GM19468 (cell line): ENCODE measurements around the gene TIGD3.

Source experiments
- ATAC-seq: cut with Tn5 transposase; IDR thresholded peaks from one replicate; pipeline ENCODE4 v1.9.1; 2021; ENCODE audit warnings: mild to moderate bottlenecking, moderate library complexity, moderate number of reproducible peaks; ENCODE audit not compliant: unreplicated experiment; ENCODE audit errors: extremely low read depth

Gene TIGD3

DNA sequence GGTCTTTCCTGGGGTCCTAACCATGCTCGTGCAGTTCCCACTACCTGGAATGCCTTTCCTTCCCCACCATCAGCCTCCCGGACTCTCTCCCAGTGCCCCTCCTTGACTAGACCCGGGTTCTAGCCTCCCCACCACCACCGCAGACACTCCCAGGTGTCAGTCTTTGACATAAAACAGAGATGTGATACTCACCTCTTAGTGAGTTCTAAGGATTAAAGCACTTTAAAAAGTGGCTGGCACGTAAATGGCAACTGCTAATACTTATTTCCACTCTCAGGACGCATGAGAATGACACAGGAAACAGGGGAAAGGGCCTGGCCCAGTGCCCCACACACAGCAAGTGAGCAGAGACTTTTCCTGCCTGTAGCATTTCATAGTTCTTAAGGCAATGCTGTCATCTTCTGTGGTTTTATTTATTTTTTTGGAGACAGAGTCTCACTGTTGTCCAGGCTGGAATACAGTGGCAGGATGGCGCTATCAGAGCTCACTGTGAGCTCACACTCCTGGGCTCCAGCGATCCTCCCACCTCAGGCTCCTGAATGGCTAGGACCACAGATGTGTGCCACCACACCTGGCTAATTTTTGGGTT is 29.8 kb downstream of the TIGD3 start:
- ATAC-seq, result no peak

DNA sequence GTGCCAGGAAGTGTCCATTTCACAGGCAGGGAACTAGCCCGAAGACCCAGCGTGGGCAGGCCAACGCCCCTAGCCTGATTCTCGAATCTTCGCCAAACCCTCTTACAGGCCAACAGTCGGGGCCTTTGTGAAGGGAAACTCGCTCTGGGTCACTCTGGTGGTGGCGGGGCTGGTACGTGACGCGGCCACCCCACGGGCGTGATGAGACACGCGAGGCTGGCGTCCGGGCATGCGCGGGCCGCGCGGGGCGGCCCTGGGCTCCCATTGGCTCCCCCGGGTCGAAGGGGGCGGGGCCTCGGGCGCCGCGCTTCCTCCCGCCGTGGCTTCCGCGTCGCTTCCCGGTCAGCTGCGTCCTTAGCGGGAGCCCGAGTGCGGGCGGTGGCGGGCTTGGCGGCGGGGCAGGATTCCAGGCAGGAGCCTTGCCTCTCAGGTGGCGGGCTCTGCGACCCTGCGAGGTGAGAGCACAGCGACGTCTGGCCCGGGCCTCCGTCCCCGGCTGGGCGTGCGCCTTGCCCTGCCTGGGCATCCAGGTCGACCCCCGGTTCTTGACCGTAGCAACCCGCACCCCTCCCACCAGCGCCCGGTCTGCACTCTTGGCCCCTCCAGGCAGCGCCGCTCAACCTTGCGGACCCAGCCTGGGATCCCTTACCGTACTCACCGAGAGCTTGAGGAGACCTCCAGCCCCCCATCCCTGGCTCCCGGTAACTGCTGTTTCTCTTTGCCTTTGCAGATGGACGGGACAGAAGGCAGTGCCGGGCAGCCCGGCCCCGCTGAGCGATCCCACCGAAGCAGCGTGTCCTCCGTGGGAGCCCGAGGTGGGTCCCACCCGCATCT is 32.0 kb downstream of the TIGD3 start, which contains the start of gene FRMD8:
TSS of gene FRMD8 (plus strand) at position 331 of the 834 bp plus-strand sequence. CDS start at position 731, 400 bp downstream.
- no peak for ATAC-seq

DNA sequence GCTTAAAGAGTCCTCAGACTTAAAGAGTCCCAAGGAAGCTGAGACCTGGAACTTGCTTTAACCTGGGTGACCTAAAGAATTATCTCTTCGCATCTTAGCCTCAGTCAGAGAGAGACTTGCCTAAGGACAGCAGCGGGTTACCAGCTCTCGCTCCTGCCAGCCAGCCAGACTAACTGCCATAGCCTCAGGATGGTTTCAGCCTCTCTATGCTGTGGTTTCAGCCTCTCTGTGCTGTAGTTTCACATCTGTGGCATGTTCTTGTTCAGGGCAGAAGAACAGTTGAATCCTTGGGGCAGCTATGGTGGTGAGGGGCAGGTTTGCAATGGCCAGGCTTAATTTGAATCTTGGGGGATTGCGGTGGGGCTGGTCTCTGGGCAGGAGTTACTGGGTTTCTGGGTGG is 34.2 kb downstream of the TIGD3 start:
- ATAC-seq, result no peak

GRCh38 chr11:65389294-65389980 is 34.9 kb downstream of the TIGD3 start:
- no peak for ATAC-seq

GRCh38 chr11:65390099-65390941 is 35.8 kb downstream of the TIGD3 start:
- ATAC-seq, result no peak

DNA sequence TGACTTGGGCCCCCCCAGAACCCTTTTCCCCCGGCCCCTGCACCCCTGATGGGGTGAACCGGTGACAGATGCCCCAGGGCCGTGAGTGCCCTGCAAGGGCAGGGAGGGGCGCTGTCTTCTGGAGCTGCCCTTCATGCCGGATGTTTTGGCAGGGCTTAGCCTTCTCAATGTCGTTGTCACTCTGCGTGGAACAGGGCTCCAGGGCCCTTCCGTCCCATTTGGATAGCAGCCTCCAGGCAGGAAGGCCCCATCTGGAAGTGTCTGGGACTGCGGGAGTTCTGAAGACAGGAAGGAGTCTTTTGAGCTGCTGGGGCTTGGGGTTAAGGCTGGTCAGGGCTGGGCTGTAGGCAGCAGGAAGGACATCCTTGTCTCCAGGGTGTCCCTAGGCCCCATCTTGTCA is 36.4 kb downstream of the TIGD3 start:
- ATAC-seq, result no peak

GRCh38 chr11:65392186-65392829 is 37.8 kb downstream of the TIGD3 start:
- ATAC-seq, result no peak

DNA sequence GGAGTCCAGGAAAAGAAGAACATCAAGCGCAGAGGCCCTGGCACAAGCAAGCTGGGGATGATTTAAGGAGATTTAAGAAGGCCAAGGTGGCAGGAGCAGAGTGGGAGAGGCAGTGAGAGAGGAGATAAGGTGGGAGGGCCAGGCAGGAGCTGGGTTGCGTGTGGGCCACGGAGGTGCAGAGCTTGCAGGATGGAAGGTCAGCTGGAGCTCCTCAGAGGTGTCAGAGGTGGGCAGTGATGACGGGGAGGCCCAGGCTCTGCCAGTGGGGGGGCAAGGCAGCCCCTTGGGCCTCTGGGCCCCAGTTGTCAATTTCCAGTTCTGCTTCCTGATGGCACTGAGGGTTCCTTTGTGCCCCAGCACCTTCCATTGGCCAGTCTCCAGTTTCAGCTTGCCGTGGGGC is 38.3 kb downstream of the TIGD3 start:
- ATAC-seq, result no peak

- ATAC-seq, result no peak
These were observed 39.0 kb downstream of the TIGD3 start for GRCh38 chr11:65393513-65394079.

GRCh38 chr11:65394125-65394536 is 39.6 kb downstream of the TIGD3 start:
- ATAC-seq, result no peak

DNA sequence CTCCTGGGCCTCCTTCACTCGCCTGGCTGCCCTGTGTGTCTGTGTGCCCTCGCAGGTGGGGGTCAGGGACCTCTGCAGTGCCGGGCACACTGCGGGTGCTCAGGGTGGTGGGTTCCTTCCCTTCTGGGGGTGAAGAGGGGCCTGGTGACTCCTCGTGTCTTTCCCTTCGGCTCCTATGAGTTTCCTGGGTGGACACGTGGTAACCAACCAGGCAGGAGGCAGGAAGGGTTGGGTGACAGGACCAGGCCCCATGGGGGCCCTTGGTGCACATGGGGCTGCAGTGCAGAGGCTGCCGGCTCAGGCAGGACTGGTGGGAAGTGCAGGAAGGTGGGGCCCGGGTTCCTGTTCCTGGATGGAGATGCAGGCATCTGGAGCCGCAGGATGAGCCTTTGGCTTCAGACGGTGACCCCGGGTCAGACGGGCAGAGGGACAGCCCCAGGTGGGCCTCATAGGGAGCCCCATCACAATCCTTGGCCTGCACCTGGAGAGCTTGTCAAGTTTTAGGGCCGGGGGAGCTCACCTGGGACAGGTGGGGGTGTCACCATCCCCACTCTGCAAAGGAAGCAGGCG is 41.5 kb downstream of the TIGD3 start:
- no peak for ATAC-seq

GRCh38 chr11:65396769-65397745 is 42.5 kb downstream of the TIGD3 start:
- ATAC-seq, result no peak

GRCh38 chr11:65398362-65398910 is 43.9 kb downstream of the TIGD3 start:
- ATAC-seq, result no peak

DNA sequence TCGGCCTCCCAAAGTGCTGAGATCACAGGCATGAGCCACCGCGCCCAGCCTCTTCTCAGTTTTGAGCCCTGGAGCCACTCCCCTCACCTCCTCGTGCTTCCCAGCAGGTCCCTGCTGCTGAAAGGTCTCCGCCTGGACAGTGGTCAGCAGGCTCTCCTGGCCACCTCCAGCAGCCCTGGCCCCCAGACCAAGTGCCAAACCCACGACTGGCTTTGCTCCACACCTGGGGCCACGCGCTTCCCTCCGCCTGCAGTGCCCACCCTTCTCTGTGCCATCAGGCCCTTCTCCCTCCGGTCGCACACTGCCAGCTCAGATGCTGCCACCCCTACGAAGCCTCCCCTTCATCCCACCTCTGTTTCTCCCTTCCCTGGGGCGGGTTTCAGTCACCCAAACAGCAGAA is 44.7 kb downstream of the TIGD3 start:
- ATAC-seq, result no peak

DNA sequence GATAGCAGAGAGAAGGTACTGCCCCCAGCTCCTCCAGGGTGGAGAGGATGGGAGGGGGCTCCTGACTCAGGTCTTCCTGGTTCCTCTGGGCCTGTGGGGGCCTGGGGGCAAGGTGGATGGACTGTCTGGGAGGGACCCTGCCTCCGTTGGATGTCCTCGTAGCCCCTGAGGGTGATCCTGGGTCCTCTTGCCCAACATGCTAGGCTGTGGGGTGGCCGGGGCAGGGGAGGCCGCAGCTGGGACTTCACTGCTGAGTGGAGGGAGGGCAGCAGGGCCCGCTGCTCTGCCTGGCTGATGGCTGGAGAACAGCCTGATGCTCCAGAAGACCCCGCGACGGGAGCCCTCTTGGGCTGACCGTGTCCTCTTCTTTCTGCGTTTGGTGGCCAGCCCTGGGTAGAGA is 45.3 kb downstream of the TIGD3 start:
- no peak for ATAC-seq

DNA sequence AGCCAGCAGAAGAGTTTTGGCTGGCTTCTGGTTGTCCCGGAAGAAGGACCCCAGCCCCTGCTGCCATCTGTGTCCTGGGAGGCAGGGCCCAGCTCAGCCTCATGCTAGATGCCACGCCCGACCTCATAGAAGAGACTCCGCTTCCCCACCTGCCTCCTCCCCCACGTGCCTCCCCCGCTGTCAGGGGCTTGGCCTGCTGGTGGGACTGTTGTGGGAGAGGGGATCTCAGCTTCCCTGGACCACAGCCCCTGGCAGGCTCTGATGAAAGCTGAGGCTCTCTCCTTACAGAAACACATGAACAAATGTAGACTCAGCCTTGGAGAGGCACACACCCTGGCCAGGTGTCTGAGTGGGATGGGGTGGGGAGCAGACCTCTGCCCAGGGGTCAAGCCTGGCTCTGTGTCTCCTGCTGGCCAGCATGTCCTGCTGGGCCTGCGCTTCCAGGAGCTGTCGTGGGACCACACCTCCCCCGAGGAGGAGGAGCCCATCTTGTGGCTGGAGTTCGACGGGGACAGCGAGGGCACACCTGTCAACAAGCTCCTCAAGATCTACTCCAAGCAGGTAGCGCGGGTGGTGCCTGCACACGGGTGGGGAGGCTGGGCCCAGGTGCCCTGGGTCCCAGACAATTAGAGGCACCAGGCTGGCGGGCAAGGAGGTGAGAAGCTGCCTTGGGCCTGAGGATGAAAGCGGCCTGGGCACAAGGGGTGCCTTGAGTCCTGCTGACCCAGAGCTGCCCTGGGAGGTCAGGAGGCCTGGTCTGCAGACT is 45.9 kb downstream of the TIGD3 start:
- no peak for ATAC-seq
